GM12878 (cell line): ENCODE data around the gene BUD23. TPM values are rescaled to one million over a fixed set of nuclear protein-coding genes. Genes with fewer than 3 reads are reported as not detected.

Experiments
- BMI1 ChIP-seq: fragments of 450-650 bp; IDR thresholded peaks from 2 replicates; pipeline ENCODE4 v1.6.1; 2016; ENCODE audit warnings: mild to moderate bottlenecking, moderate library complexity, borderline replicate concordance
- CHD1 ChIP-seq: IDR thresholded peaks from 2 replicates; pipeline ENCODE4 v1.6.1; 2012; ENCODE audit warnings: low read depth, low read length, improper control_type of control experiment
- MEF2A ChIP-seq: IDR thresholded peaks from 2 replicates; pipeline ENCODE4 v1.6.1; 2011; ENCODE audit warnings: low read depth, mild to moderate bottlenecking, low read length, moderate library complexity; ENCODE audit not compliant: insufficient read depth
- MEF2B ChIP-seq: fragments of 450-650 bp; IDR thresholded peaks from 2 replicates; pipeline ENCODE4 v1.6.1; 2018; ENCODE audit warnings: mild to moderate bottlenecking, moderate library complexity; ENCODE audit not compliant: partially characterized antibody, poor library complexity, severe bottlenecking
- MXI1 ChIP-seq: fragments of 150-350 bp; IDR thresholded peaks from 2 replicates; pipeline ENCODE4 v1.6.1; 2011; ENCODE audit warnings: low read depth, mild to moderate bottlenecking, inconsistent platforms, low read length, improper control_type of control experiment
- RAD51 ChIP-seq: fragments of 450-650 bp; IDR thresholded peaks from 2 replicates; pipeline ENCODE4 v1.6.1; 2016; ENCODE audit warnings: moderate library complexity, mild to moderate bottlenecking, inconsistent platforms
- RELA ChIP-seq: fragments of 450-650 bp; IDR thresholded peaks from 2 replicates; pipeline ENCODE4 v1.8.0; 2014; ENCODE audit warnings: borderline replicate concordance; ENCODE audit not compliant: partially characterized antibody
- SRF ChIP-seq, 2 experiments: IDR thresholded peaks; 2 replicates each; pipeline ENCODE4 v1.6.1; 2011; ENCODE audit warnings: low read depth in 2 of 2, low read length in 2 of 2, mild to moderate bottlenecking in 1 of 2, moderate library complexity in 1 of 2
- USF1 ChIP-seq: IDR thresholded peaks from 2 replicates; pipeline ENCODE4 v1.6.1; 2011; ENCODE audit warnings: borderline replicate concordance, low read depth, mild to moderate bottlenecking, moderate library complexity, mixed read lengths, low read length; ENCODE audit not compliant: insufficient read depth; ENCODE audit errors: extremely low read length
- ZNF622 ChIP-seq: fragments of 450-650 bp; IDR thresholded peaks from 2 replicates; pipeline ENCODE4 v1.6.1; 2017; ENCODE audit warnings: mild to moderate bottlenecking, inconsistent platforms
- ZSCAN29 ChIP-seq: fragments of 450-650 bp; IDR thresholded peaks from 2 replicates; pipeline ENCODE4 v1.6.1; 2017; ENCODE audit warnings: mild to moderate bottlenecking, moderate library complexity
- polyA plus RNA-seq, 11 experiments: library from polyadenylated mRNA; depleted of rRNA in 4 of 11; unstranded in 6 of 11; stranded (reverse) in 5 of 11; fragments of >200 nt; fragmentation: Nextera tagmentation in 4 of 11; fragmentation: Illumina TruSeq in 1 of 11; extraction: Ambion mirVana in 4 of 11; extraction: Trizol in 1 of 11; gene quantifications; 1 replicate in 1 of 11; 2 replicates in 10 of 11; pipeline versions ENCODE4 v1.2.1 to v1.2.3, GENCODE V29; 2011 to 2016; ENCODE audit warnings: inconsistent platforms in 2 of 11, missing spikeins in 2 of 11, low read depth in 1 of 11
- total RNA-seq, 4 experiments: library from RNA; depleted of rRNA in 3 of 4; stranded (reverse); fragments of >200 nt in 3 of 4; fragmentation: Illumina TruSeq in 1 of 4; extraction: Trizol in 1 of 4; gene quantifications; 2 replicates each; pipeline versions ENCODE4 v1.2.1 to v1.2.3, GENCODE V29; 2013 to 2021
- TF ChIP-seq, protein P1 (sequence below): IDR thresholded peaks from 2 replicates; pipeline ENCODE4 v1.6.1; 2012; ENCODE audit warnings: improper control_type of control experiment, low read depth, low read length; ENCODE audit not compliant: insufficient replicate concordance

The BUD23 gene
- total and polyA plus RNA-seq, 10 of the 15 experiments (the other 5 are each of a cell fraction or from before 2014, with no cell fraction given), result 36.4 to 138 (median 99.5) TPM

- TF ChIP-seq BMI1 (peak; percentile 84), CHD1 (no peak), RAD51 (peak; percentile 88), MXI1 (0 out of 2 replicates have a peak, but pooled peaks have one; percentile 40), MEF2A (no peak), RELA (peak; percentile 11), ZSCAN29 (no peak), USF1 (peak; percentile 83), SRF (IDR thresholded peaks at IDR 0.05; ENCODE audit: low read depth in 2 of 2, low read length in 2 of 2) (no peak), ZNF622 (no peak), MEF2B (peak; percentile 52)
- TF ChIP-seq, protein P1, sequence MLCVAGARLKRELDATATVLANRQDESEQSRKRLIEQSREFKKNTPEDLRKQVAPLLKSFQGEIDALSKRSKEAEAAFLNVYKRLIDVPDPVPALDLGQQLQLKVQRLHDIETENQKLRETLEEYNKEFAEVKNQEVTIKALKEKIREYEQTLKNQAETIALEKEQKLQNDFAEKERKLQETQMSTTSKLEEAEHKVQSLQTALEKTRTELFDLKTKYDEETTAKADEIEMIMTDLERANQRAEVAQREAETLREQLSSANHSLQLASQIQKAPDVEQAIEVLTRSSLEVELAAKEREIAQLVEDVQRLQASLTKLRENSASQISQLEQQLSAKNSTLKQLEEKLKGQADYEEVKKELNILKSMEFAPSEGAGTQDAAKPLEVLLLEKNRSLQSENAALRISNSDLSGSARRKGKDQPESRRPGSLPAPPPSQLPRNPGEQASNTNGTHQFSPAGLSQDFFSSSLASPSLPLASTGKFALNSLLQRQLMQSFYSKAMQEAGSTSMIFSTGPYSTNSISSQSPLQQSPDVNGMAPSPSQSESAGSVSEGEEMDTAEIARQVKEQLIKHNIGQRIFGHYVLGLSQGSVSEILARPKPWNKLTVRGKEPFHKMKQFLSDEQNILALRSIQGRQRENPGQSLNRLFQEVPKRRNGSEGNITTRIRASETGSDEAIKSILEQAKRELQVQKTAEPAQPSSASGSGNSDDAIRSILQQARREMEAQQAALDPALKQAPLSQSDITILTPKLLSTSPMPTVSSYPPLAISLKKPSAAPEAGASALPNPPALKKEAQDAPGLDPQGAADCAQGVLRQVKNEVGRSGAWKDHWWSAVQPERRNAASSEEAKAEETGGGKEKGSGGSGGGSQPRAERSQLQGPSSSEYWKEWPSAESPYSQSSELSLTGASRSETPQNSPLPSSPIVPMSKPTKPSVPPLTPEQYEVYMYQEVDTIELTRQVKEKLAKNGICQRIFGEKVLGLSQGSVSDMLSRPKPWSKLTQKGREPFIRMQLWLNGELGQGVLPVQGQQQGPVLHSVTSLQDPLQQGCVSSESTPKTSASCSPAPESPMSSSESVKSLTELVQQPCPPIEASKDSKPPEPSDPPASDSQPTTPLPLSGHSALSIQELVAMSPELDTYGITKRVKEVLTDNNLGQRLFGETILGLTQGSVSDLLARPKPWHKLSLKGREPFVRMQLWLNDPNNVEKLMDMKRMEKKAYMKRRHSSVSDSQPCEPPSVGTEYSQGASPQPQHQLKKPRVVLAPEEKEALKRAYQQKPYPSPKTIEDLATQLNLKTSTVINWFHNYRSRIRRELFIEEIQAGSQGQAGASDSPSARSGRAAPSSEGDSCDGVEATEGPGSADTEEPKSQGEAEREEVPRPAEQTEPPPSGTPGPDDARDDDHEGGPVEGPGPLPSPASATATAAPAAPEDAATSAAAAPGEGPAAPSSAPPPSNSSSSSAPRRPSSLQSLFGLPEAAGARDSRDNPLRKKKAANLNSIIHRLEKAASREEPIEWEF, result no peak
Measured at GRCh38 chr7:73742753-73743641, 59.6 kb downstream of the BUD23 start (continued).
